Measurements from ENCODE around the gene LRRC56. TPM values are rescaled to one million over a fixed set of nuclear protein-coding genes. Genes with fewer than 3 reads are reported as not detected.

The LRRC56 gene
- total and polyA plus RNA-seq, 2 of the 13 experiments (the other 11 are each of a cell fraction or from before 2014, with no cell fraction given) = 0.11 to 0.29 TPM

DNA sequence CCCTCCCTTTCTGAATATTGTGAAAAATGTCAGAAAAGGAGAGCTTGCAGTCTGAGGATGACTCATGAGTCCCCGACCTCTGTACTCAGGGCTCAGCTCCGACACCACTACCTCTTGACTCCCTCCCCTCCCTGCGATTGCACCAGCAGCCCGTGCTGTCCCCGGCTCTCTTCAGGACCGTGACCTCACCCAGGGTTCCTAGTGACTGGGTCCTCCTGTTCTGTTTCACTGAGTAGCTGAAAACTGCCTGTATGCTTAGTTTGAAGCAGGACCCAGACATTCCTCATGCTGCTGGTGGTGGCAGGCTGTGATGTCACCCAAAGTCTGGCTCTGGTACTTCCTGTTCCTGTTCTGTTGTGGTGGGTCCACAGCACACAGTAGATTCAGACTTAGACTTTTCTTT is 50.7 kb downstream of the LRRC56 start (continued):
- TF ChIP-seq KDM5A (IDR thresholded peaks at IDR 0.05; ENCODE audit: borderline replicate concordance, low read length) = no peak
- no peak for TF ChIP-seq SRSF4 (IDR thresholded peaks at IDR 0.05; ENCODE audit: low read depth, low read length, poor library complexity, severe bottlenecking)
- 0 out of 2 replicates have a peak, but pooled peaks have one; percentile 15 for TF ChIP-seq KDM1A (CRISPR knock-in tag; IDR thresholded peaks at IDR 0.05)
- peak; percentile 93 for TF ChIP-seq RXRB (CRISPR knock-in tag; IDR thresholded peaks at IDR 0.05; ENCODE audit: borderline replicate concordance)
- TF ChIP-seq HMG20A (CRISPR knock-in tag; IDR thresholded peaks at IDR 0.05; ENCODE audit: borderline replicate concordance) = peak; percentile 54; the same call in 1 of the 2 replicates
- TF ChIP-seq, protein P1, sequence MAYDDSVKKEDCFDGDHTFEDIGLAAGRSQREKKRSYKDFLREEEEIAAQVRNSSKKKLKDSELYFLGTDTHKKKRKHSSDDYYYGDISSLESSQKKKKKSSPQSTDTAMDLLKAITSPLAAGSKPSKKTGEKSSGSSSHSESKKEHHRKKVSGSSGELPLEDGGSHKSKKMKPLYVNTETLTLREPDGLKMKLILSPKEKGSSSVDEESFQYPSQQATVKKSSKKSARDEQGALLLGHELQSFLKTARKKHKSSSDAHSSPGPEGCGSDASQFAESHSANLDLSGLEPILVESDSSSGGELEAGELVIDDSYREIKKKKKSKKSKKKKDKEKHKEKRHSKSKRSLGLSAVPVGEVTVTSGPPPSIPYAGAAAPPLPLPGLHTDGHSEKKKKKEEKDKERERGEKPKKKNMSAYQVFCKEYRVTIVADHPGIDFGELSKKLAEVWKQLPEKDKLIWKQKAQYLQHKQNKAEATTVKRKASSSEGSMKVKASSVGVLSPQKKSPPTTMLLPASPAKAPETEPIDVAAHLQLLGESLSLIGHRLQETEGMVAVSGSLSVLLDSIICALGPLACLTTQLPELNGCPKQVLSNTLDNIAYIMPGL (CRISPR knock-in tag; IDR thresholded peaks at IDR 0.05; ENCODE audit: borderline replicate concordance in 1 of 2, low read depth in 1 of 2) = peak in 1 of 2 experiments; percentile 65; a peak in 1 of 4 replicates
- TF ChIP-seq NCOR1 (IDR thresholded peaks at IDR 0.05; ENCODE audit: borderline replicate concordance, low read length) = peak; percentile 66; the same call in 1 of the 2 replicates
- TF ChIP-seq ZC3H13 (CRISPR knock-in tag; IDR thresholded peaks at IDR 0.05) = no peak
- TF ChIP-seq, protein P2, sequence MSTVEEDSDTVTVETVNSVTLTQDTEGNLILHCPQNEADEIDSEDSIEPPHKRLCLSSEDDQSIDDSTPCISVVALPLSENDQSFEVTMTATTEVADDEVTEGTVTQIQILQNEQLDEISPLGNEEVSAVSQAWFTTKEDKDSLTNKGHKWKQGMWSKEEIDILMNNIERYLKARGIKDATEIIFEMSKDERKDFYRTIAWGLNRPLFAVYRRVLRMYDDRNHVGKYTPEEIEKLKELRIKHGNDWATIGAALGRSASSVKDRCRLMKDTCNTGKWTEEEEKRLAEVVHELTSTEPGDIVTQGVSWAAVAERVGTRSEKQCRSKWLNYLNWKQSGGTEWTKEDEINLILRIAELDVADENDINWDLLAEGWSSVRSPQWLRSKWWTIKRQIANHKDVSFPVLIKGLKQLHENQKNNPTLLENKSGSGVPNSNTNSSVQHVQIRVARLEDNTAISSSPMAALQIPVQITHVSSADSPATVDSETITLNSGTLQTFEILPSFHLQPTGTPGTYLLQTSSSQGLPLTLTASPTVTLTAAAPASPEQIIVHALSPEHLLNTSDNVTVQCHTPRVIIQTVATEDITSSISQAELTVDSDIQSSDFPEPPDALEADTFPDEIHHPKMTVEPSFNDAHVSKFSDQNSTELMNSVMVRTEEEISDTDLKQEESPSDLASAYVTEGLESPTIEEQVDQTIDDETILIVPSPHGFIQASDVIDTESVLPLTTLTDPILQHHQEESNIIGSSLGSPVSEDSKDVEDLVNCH (CRISPR knock-in tag; IDR thresholded peaks at IDR 0.05) = no peak
- peak; percentile 32; the same call in 1 of the 2 replicates for TF ChIP-seq KAT8 (CRISPR knock-in tag; IDR thresholded peaks at IDR 0.05)
- peak; percentile 32; the same call in 1 of the 2 replicates for TF ChIP-seq FOXK1 (CRISPR knock-in tag; IDR thresholded peaks at IDR 0.05; ENCODE audit: borderline replicate concordance, low read depth)
- TF ChIP-seq TSC22D2 (CRISPR knock-in tag; IDR thresholded peaks at IDR 0.05; ENCODE audit: borderline replicate concordance) = no peak
- no peak for TF ChIP-seq ZNF460 (CRISPR knock-in tag; IDR thresholded peaks at IDR 0.05; ENCODE audit: borderline replicate concordance)
- TF ChIP-seq, protein P3, sequence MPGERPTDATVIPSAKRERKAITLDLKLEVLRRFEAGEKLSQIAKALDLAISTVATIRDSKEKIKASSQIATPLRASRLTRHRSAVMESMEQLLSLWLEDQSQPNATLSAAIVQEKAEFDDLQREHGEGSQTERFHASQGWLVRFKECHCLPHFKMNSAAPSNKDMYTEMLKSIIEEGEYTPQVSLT (CRISPR knock-in tag; IDR thresholded peaks at IDR 0.05; ENCODE audit: borderline replicate concordance, low read depth) = no peak
- TF ChIP-seq ZNF660 (CRISPR knock-in tag; IDR thresholded peaks at IDR 0.05; ENCODE audit: borderline replicate concordance, low read depth) = no peak
- TF ChIP-seq FOXA1 (IDR thresholded peaks at IDR 0.05) = no peak
- TF ChIP-seq FOXA1 (CRISPR knock-in tag; IDR thresholded peaks at IDR 0.05) = 0 out of 2 replicates have a peak, but pooled peaks have one; percentile 5
- 0 out of 2 replicates have a peak, but pooled peaks have one; percentile 47 for TF ChIP-seq KAT7 (CRISPR knock-in tag; IDR thresholded peaks at IDR 0.05; ENCODE audit: borderline replicate concordance)
- no peak for TF ChIP-seq PHF20 (CRISPR knock-in tag; IDR thresholded peaks at IDR 0.05)
- TF ChIP-seq, protein P4, sequence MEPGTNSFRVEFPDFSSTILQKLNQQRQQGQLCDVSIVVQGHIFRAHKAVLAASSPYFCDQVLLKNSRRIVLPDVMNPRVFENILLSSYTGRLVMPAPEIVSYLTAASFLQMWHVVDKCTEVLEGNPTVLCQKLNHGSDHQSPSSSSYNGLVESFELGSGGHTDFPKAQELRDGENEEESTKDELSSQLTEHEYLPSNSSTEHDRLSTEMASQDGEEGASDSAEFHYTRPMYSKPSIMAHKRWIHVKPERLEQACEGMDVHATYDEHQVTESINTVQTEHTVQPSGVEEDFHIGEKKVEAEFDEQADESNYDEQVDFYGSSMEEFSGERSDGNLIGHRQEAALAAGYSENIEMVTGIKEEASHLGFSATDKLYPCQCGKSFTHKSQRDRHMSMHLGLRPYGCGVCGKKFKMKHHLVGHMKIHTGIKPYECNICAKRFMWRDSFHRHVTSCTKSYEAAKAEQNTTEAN (CRISPR knock-in tag; conservative IDR thresholded peaks at IDR 0.05) = 0 out of 2 replicates have a peak, but pooled peaks have one; percentile 17
- peak; percentile 68 for TF ChIP-seq ZNF772 (CRISPR knock-in tag; IDR thresholded peaks at IDR 0.05)
- peak; percentile 50; the same call in 1 of the 2 replicates for TF ChIP-seq GABPB1 (CRISPR knock-in tag; IDR thresholded peaks at IDR 0.05)
- peak; percentile 92 for TF ChIP-seq ZSCAN25 (CRISPR knock-in tag; IDR thresholded peaks at IDR 0.05)
- TF ChIP-seq HNF4G (IDR thresholded peaks at IDR 0.05; ENCODE audit: borderline replicate concordance, low read depth, low read length) = peak; percentile 91
- peak; percentile 74; the same call in 1 of the 2 replicates for TF ChIP-seq HNF4G (CRISPR knock-in tag; IDR thresholded peaks at IDR 0.05; ENCODE audit: borderline replicate concordance, low read depth)
